IMR-90 (cell line): ENCODE data around the gene NSL1. TPM values are rescaled to one million over a fixed set of nuclear protein-coding genes. Genes with fewer than 3 reads are reported as not detected.

Experiments used
- ATAC-seq: fragments of 200-7000 bp; cut with Tn5 transposase; 2 replicates; pipeline ENCODE4 v1.9.1; 2020; ENCODE audit warnings: low read depth, mild to moderate bottlenecking, moderate library complexity
- BruUV-seq: library from RNA; stranded (reverse); fragments of 400-500 nt; replicated peaks from 2 replicates; lab custom pipeline; 2021; lab: Mats Ljungman, UMichigan
- CTCF ChIA-PET: fragments of 300-600 bp; formaldehyde crosslinking; extraction: SDS; loops from one replicate; lab custom pipeline; 2021; ENCODE audit warnings: antibody characterized with exemption; lab: Yijun Ruan, JAX
- POLR2A ChIA-PET: fragments of 300-600 bp; sonication (Branson Sonifier 250); formaldehyde crosslinking; loops from one replicate; lab custom pipeline; 2022; ENCODE audit warnings: antibody characterized with exemption; ENCODE audit not compliant: unreplicated experiment; lab: Charles Lee
- DNase-seq: peaks from one replicate; pipeline ENCODE4 v3.0.0; 2013
- H2AFZ ChIP-seq: replicated peaks from 2 replicates; pipeline ENCODE3; 2013; ENCODE audit warnings: low read length, mild to moderate bottlenecking; ENCODE audit not compliant: poor library complexity
- H2AK5ac ChIP-seq: 2 replicates; pipeline ENCODE4 v1.6.1; 2013; ENCODE audit warnings: low read depth, low read length, inconsistent platforms
- H2AK9ac ChIP-seq: replicated peaks from 2 replicates; pipeline ENCODE3; 2013; ENCODE audit warnings: mild to moderate bottlenecking, low read depth, low read length, moderate library complexity; ENCODE audit not compliant: poor library complexity
- H2BK120ac ChIP-seq: 2 replicates; pipeline ENCODE4 v1.6.1; 2013; ENCODE audit warnings: low read depth, low read length, inconsistent platforms
- H2BK15ac ChIP-seq: 3 replicates; pipeline ENCODE4 v1.6.1; 2013; ENCODE audit warnings: low read depth, low read length, inconsistent platforms
- H2BK20ac ChIP-seq: 2 replicates; pipeline ENCODE4 v1.6.1; 2013; ENCODE audit warnings: low read depth, mild to moderate bottlenecking, inconsistent platforms, low read length, moderate library complexity
- H2BK5ac ChIP-seq: 2 replicates; pipeline ENCODE4 v1.6.1; 2013; ENCODE audit warnings: mild to moderate bottlenecking, low read depth, low read length, inconsistent platforms; ENCODE audit not compliant: poor library complexity, severe bottlenecking
- H3K14ac ChIP-seq: replicated peaks from 2 replicates; pipeline ENCODE4 v1.6.1; 2013; ENCODE audit warnings: low read depth, low read length, inconsistent platforms
- H3K18ac ChIP-seq: 2 replicates; pipeline ENCODE4 v1.6.1; 2013; ENCODE audit warnings: low read depth, low read length, control low read depth
- H3K23ac ChIP-seq: 2 replicates; pipeline ENCODE4 v1.6.1; 2013; ENCODE audit warnings: low read depth, low read length, inconsistent platforms
- H3K27ac ChIP-seq: 2 replicates; pipeline ENCODE4 v1.5.1; 2013; ENCODE audit warnings: mild to moderate bottlenecking, control low read depth, low read length; ENCODE audit not compliant: insufficient read depth
- H3K27me3 ChIP-seq: 2 replicates; pipeline ENCODE4 v1.6.1; 2013; ENCODE audit warnings: low read length; ENCODE audit not compliant: control insufficient read depth, insufficient read depth
- H3K36me3 ChIP-seq: 2 replicates; pipeline ENCODE4 v1.6.1; 2013; ENCODE audit warnings: low read length, mixed read lengths; ENCODE audit not compliant: control insufficient read depth, insufficient read depth
- H3K4ac ChIP-seq: 2 replicates; pipeline ENCODE4 v1.6.1; 2013; ENCODE audit warnings: low read depth, low read length, inconsistent platforms
- H3K4me1 ChIP-seq: 2 replicates; pipeline ENCODE4 v1.6.1; 2013; ENCODE audit warnings: low read length, mixed read lengths; ENCODE audit not compliant: control insufficient read depth, insufficient read depth
- H3K4me2 ChIP-seq: 2 replicates; pipeline ENCODE4 v1.6.1; 2013; ENCODE audit warnings: low read depth, mild to moderate bottlenecking, control low read depth, low read length, moderate library complexity
- H3K4me3 ChIP-seq: 2 replicates; pipeline ENCODE4 v1.5.1; 2013; ENCODE audit warnings: low read depth, mild to moderate bottlenecking, control low read depth, low read length, moderate library complexity; ENCODE audit not compliant: insufficient read depth
- H3K56ac ChIP-seq: 2 replicates; pipeline ENCODE4 v1.6.1; 2013; ENCODE audit warnings: low read length, inconsistent platforms; ENCODE audit not compliant: insufficient read depth; ENCODE audit errors: extremely low read depth
- H3K79me1 ChIP-seq, 2 experiments: 2 replicates each; pipeline ENCODE4 v1.6.1; 2013; ENCODE audit warnings: low read length in 2 of 2, inconsistent platforms in 1 of 2, low read depth in 1 of 2
- H3K9ac ChIP-seq: 2 replicates; pipeline ENCODE4 v1.6.1; 2013; ENCODE audit warnings: low read depth, low read length, control low read depth
- H3K9me1 ChIP-seq: 2 replicates; pipeline ENCODE4 v1.6.1; 2013; ENCODE audit warnings: low read length, inconsistent platforms; ENCODE audit not compliant: insufficient read depth
- H3K9me3 ChIP-seq: 2 replicates; pipeline ENCODE4 v1.6.1; 2013; ENCODE audit warnings: low read length; ENCODE audit not compliant: control insufficient read depth, insufficient read depth
- H4K20me1 ChIP-seq: 2 replicates; pipeline ENCODE4 v1.6.1; 2013; ENCODE audit warnings: low read length, inconsistent platforms; ENCODE audit not compliant: insufficient read depth
- H4K5ac ChIP-seq: 2 replicates; pipeline ENCODE4 v1.6.1; 2013; ENCODE audit warnings: mild to moderate bottlenecking, low read depth, low read length, control low read depth
- H4K8ac ChIP-seq, 2 experiments: 2 replicates each; pipeline ENCODE4 v1.6.1; 2013; ENCODE audit warnings: low read depth in 2 of 2, low read length in 2 of 2, control low read depth in 1 of 2, inconsistent platforms in 1 of 2
- H4K91ac ChIP-seq: 2 replicates; pipeline ENCODE4 v1.6.1; 2013; ENCODE audit warnings: low read depth, low read length, inconsistent platforms; ENCODE audit not compliant: insufficient read depth
- BHLHE40 ChIP-seq: fragments of 150-350 bp; IDR thresholded peaks from 2 replicates; pipeline ENCODE4 v1.6.1; 2016; ENCODE audit warnings: mild to moderate bottlenecking, low read depth, low read length
- CEBPB ChIP-seq: IDR thresholded peaks from 2 replicates; pipeline ENCODE4 v1.6.1; 2012; ENCODE audit warnings: low read depth, low read length, improper control_type of control experiment
- ELK1 ChIP-seq: fragments of 150-350 bp; IDR thresholded peaks from 2 replicates; pipeline ENCODE4 v1.6.1; 2016; ENCODE audit warnings: low read depth, mild to moderate bottlenecking, low read length, moderate library complexity, borderline replicate concordance
- MAFK ChIP-seq: IDR thresholded peaks from 2 replicates; pipeline ENCODE4 v1.6.1; 2012; ENCODE audit warnings: low read depth, low read length, improper control_type of control experiment
- MAZ ChIP-seq: IDR thresholded peaks from 2 replicates; pipeline ENCODE4 v1.6.1; 2012; ENCODE audit warnings: low read depth, mild to moderate bottlenecking, low read length, improper control_type of control experiment, moderate library complexity, borderline replicate concordance
- MXI1 ChIP-seq: IDR thresholded peaks from 2 replicates; pipeline ENCODE4 v1.6.1; 2012; ENCODE audit warnings: low read depth, mild to moderate bottlenecking, low read length, moderate library complexity, borderline replicate concordance
- NFE2L2 ChIP-seq: fragments of 150-350 bp; IDR thresholded peaks from 2 replicates; pipeline ENCODE4 v1.6.1; 2016; ENCODE audit warnings: low read depth, mild to moderate bottlenecking, low read length
- RAD21 ChIP-seq: IDR thresholded peaks from 2 replicates; pipeline ENCODE4 v1.6.1; 2012; ENCODE audit warnings: low read length, improper control_type of control experiment
- RCOR1 ChIP-seq: IDR thresholded peaks from 2 replicates; pipeline ENCODE4 v1.6.1; 2012; ENCODE audit warnings: mild to moderate bottlenecking, low read length, improper control_type of control experiment; ENCODE audit not compliant: insufficient replicate concordance
- SMC3 ChIP-seq: fragments of 150-350 bp; IDR thresholded peaks from 2 replicates; pipeline ENCODE4 v1.6.1; 2016; ENCODE audit warnings: low read depth, mild to moderate bottlenecking, antibody characterized with exemption, low read length, moderate library complexity
- WGBS, 2 experiments: methylation state at CpG; one replicate each; pipeline versions ENCODE4 v1.1.5 to v1.1.7; 2013; ENCODE audit warnings: missing lambda C conversion rate in 2 of 2; ENCODE audit not compliant: insufficient read length in 1 of 2; ENCODE audit errors: extremely low coverage in 2 of 2; 5-methylcytosine and 5-hydroxymethylcytosine counted together
- dilution Hi-C: fragments of 300-500 bp; cut with HindIII; formaldehyde crosslinking; loops from one replicate; pipeline ENCODE4 v1.14.3; 2018; ENCODE audit warnings: low sequenced_read_pairs; ENCODE audit not compliant: unreplicated experiment
- in situ Hi-C: fragments of 300-500 bp; cut with MboI; formaldehyde crosslinking; loops from 3 replicates; pipeline ENCODE4 v1.14.3; 2019; ENCODE audit warnings: low sequenced_read_pairs, inconsistent platforms, mixed read lengths
- intact Hi-C: fragments of 100-400 bp; cut with micrococcal nuclease; formaldehyde crosslinking; loops from 2 replicates; pipeline ENCODE4 v1.10.0; 2022
- polyA plus RNA-seq, 3 experiments: library from polyadenylated mRNA; depleted of rRNA; stranded (reverse); fragments of >200 nt; gene quantifications; 2 replicates each; pipeline ENCODE4 v1.2.3, GENCODE V29; 2012; ENCODE audit warnings: low replicate concordance in 1 of 3
- total RNA-seq: library from RNA; depleted of rRNA; stranded (reverse); fragments of >200 nt; gene quantifications from 2 replicates; pipeline ENCODE4 v1.2.3, GENCODE V29; 2012

The NSL1 gene
- total and polyA plus RNA-seq, 2 of the 4 experiments (the other 2 are of a cell fraction), result 19.1 to 42.5 TPM

DNA sequence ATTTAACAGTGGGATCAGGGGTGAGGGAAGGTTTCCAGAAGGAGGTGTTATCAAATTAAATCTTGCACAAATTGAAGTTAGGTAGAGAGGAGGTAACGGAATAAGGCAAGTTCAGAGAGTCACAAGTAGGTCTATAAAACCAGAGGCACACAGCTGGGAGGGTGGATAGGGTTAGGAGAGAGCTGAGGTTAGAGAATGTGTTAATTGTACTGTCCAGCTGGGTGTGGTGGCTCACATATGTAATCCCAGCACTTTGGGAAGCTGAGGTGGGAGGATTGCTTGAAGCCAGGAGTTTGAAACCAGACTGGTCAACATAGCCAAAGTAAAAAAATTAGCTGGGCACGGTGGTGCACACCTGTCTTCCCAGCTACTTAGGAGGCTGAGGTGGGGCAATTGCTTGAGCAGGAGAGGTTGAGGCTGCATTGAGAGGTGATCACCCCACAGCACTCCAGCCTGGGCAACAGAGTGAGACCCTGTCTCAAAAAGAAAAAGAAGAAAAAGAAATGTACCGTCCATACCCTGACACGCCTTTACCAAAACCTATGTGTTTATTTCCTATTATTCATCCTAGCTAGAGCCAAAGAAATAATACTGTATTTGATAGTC is 35.7 kb upstream of the NSL1 start:
- no peak overlapping the region for H2BK5ac ChIP-seq
- no peak overlapping the region for H2BK20ac ChIP-seq
- no peak overlapping the region for H2BK15ac ChIP-seq
- no peak overlapping the region for H3K14ac ChIP-seq
- H3K4me2 ChIP-seq, result no peak overlapping the region
- ATAC-seq (no peak), DNase-seq (no peak)
- no peak overlapping the region for H2AFZ ChIP-seq
- no peak overlapping the region for H3K18ac ChIP-seq
- dilution Hi-C loops, result no loop called here
- H3K9ac ChIP-seq, result no peak overlapping the region
- intact Hi-C loops, result no loop called here
- in situ Hi-C loops, result no loop called here
- H3K79me1 ChIP-seq, result no peaks in the 10 kb centered on the region
- 100% methylated on average over 1 of the region's 4 CpGs; no CpG with 5 or more reads in 1 of the 2 experiments for WGBS, 2 experiments
- H2AK5ac ChIP-seq, result no peak overlapping the region
- no peak overlapping the region for H4K5ac ChIP-seq
- H3K56ac ChIP-seq, result no peak overlapping the region
- BruUV-seq, result no TSS peak
- no peaks in the 10 kb centered on the region for H3K9me1 ChIP-seq
- no peak overlapping the region for H3K27ac ChIP-seq
- no peak overlapping the region for H4K8ac ChIP-seq
- no peak overlapping the region for H2BK120ac ChIP-seq
- no peaks in the 10 kb centered on the region for H3K36me3 ChIP-seq
- H3K4me1 ChIP-seq, result no peaks in the 10 kb centered on the region
- H2AK9ac ChIP-seq, result no peak overlapping the region
- POLR2A ChIA-PET, result no interaction called here
- H3K27me3 ChIP-seq, result no peaks in the 10 kb centered on the region
- no peak overlapping the region for H4K91ac ChIP-seq
- H4K20me1 ChIP-seq, result no peaks in the 10 kb centered on the region
- no peak overlapping the region for H3K4me3 ChIP-seq
- no peak overlapping the region for H3K4ac ChIP-seq
- TF ChIP-seq MAFK, result no peak
- no peak for TF ChIP-seq MAZ
- no peak for TF ChIP-seq CEBPB
- no peak for TF ChIP-seq SMC3
- no peak for TF ChIP-seq MXI1
- TF ChIP-seq ELK1, result no peak
- no peak for TF ChIP-seq BHLHE40
- TF ChIP-seq RAD21, result no peak
- no peak for TF ChIP-seq NFE2L2
- TF ChIP-seq RCOR1, result no peak
- peaks cover 20% of the 10 kb centered on the region for H3K9me3 ChIP-seq
- CTCF ChIA-PET, result no interaction called here
- no peak overlapping the region for H3K23ac ChIP-seq
